Osteoblast (primary cell): ENCODE results near the gene SORCS1. TPM values are rescaled to one million over a fixed set of nuclear protein-coding genes. Genes with fewer than 3 reads are reported as not detected.

Source experiments
- DNase-seq: peaks from one replicate; pipeline ENCODE4 v3.0.0; 2011; ENCODE audit warnings: low spot score, mixed read lengths; ENCODE audit not compliant: insufficient read length; ENCODE audit errors: missing footprints
- H2AFZ ChIP-seq: 2 replicates; pipeline ENCODE4 v1.6.0; 2011; ENCODE audit warnings: mild to moderate bottlenecking, low read length
- H3K27ac ChIP-seq: 2 replicates; pipeline ENCODE4 v1.5.1; 2011; ENCODE audit warnings: mild to moderate bottlenecking, low read depth, low read length, moderate library complexity
- H3K27me3 ChIP-seq: 2 replicates; pipeline ENCODE4 v1.6.0; 2012; ENCODE audit warnings: mild to moderate bottlenecking, control low read depth, inconsistent platforms, low read length, moderate library complexity; ENCODE audit not compliant: insufficient read depth
- H3K36me3 ChIP-seq: 2 replicates; pipeline ENCODE4 v1.5.1; 2011; ENCODE audit warnings: mild to moderate bottlenecking, low read length, control low read depth, moderate library complexity; ENCODE audit not compliant: insufficient read depth
- H3K4me1 ChIP-seq: 2 replicates; pipeline ENCODE4 v1.5.1; 2011; ENCODE audit warnings: mild to moderate bottlenecking, low read length, control low read depth, moderate library complexity; ENCODE audit not compliant: insufficient read depth
- H3K4me2 ChIP-seq: 2 replicates; pipeline ENCODE4 v1.6.0; 2011; ENCODE audit warnings: mild to moderate bottlenecking, low read length; ENCODE audit not compliant: insufficient read depth
- H3K4me3 ChIP-seq: fragments of 200-600 bp; sonication (generic); 3 replicates; pipeline ENCODE4 v1.5.1; 2012; ENCODE audit warnings: mild to moderate bottlenecking, low read length, inconsistent platforms; ENCODE audit not compliant: insufficient read depth
- H3K79me2 ChIP-seq: 2 replicates; pipeline ENCODE4 v1.6.0; 2012; ENCODE audit warnings: mild to moderate bottlenecking, low read length, control low read depth, inconsistent platforms; ENCODE audit not compliant: insufficient read depth
- H3K9me3 ChIP-seq: 2 replicates; pipeline ENCODE4 v1.5.1; 2011; ENCODE audit warnings: low read depth, low read length, control low read depth
- H4K20me1 ChIP-seq: 2 replicates; pipeline ENCODE4 v1.6.0; 2012; ENCODE audit warnings: mild to moderate bottlenecking, low read length, control low read depth; ENCODE audit not compliant: insufficient read depth
- CTCF ChIP-seq: IDR thresholded peaks from 2 replicates; pipeline ENCODE4 v1.5.1; 2011; ENCODE audit warnings: mild to moderate bottlenecking, low read depth, low read length, moderate library complexity; ENCODE audit errors: extremely low read depth
- total RNA-seq: library from RNA; depleted of rRNA; stranded (reverse); fragments of >200 nt; gene quantifications from 2 replicates; pipeline ENCODE4 v1.2.3, GENCODE V29; 2012

The SORCS1 gene
- total RNA-seq, 1 donor, result not detected

GRCh38 chr10:106566873-106567272 lies 597.6 kb downstream of the SORCS1 start:
- no peak for TF ChIP-seq CTCF
- H3K79me2 ChIP-seq, result no peaks in the 10 kb centered on the region
- no peaks in the 10 kb centered on the region for H3K36me3 ChIP-seq
- H4K20me1 ChIP-seq, result no peaks in the 10 kb centered on the region
- H3K27me3 ChIP-seq, result no peaks in the 10 kb centered on the region
- H3K4me2 ChIP-seq, result no peak overlapping the region
- H3K4me3 ChIP-seq, result no peak overlapping the region
- no peaks in the 10 kb centered on the region for H3K4me1 ChIP-seq
- peak; percentile 53 for DNase-seq
- H3K9me3 ChIP-seq, result peaks cover 3% of the 10 kb centered on the region
- no peak overlapping the region for H2AFZ ChIP-seq
- H3K27ac ChIP-seq, result no peak overlapping the region

GRCh38 chr10:106565546-106565945 lies 599.0 kb downstream of the SORCS1 start:
- Histone ChIP-seq H3K4me2 (no peak overlapping the region), H3K4me3 (no peak overlapping the region), H3K4me1 (no peaks in the 10 kb centered on the region), H4K20me1 (no peaks in the 10 kb centered on the region), H3K27ac (no peak overlapping the region), H3K9me3 (peaks cover 3% of the 10 kb centered on the region), H2AFZ (no peak overlapping the region), H3K27me3 (no peaks in the 10 kb centered on the region), H3K36me3 (no peaks in the 10 kb centered on the region), H3K79me2 (no peaks in the 10 kb centered on the region)
- TF ChIP-seq CTCF, result no peak
- no peak for DNase-seq

GRCh38 chr10:106563384-106563783 lies 601.1 kb downstream of the SORCS1 start:
- no peak for DNase-seq
- Histone ChIP-seq H3K27me3 (no peaks in the 10 kb centered on the region), H3K4me3 (no peak overlapping the region), H3K36me3 (no peaks in the 10 kb centered on the region), H3K79me2 (no peaks in the 10 kb centered on the region), H3K9me3 (peaks cover 3% of the 10 kb centered on the region), H3K4me1 (no peaks in the 10 kb centered on the region), H3K4me2 (no peak overlapping the region), H4K20me1 (no peaks in the 10 kb centered on the region), H2AFZ (no peak overlapping the region), H3K27ac (no peak overlapping the region)
- TF ChIP-seq CTCF, result no peak

- no peak overlapping the region for H3K27ac ChIP-seq
- H3K9me3 ChIP-seq, result no peaks in the 10 kb centered on the region
- H3K36me3 ChIP-seq, result no peaks in the 10 kb centered on the region
- H3K4me1 ChIP-seq, result no peaks in the 10 kb centered on the region
- no peaks in the 10 kb centered on the region for H4K20me1 ChIP-seq
- no peak for DNase-seq
- H3K4me3 ChIP-seq, result no peak overlapping the region
- no peak overlapping the region for H2AFZ ChIP-seq
- no peaks in the 10 kb centered on the region for H3K27me3 ChIP-seq
- H3K4me2 ChIP-seq, result no peak overlapping the region
- no peak for TF ChIP-seq CTCF
- H3K79me2 ChIP-seq, result no peaks in the 10 kb centered on the region
Observed at GRCh38 chr10:106560925-106561640, 603.4 kb downstream of the SORCS1 start.
